NB4 (cell line): ENCODE data around the gene OSBPL9.

Source experiments
- MAX ChIP-seq: IDR thresholded peaks from 2 replicates; pipeline ENCODE4 v1.6.1; 2011; ENCODE audit warnings: low read depth, low read length
- MYC ChIP-seq: IDR thresholded peaks from 2 replicates; pipeline ENCODE4 v1.6.1; 2011; ENCODE audit warnings: low read depth, low read length
- POLR2A ChIP-seq: IDR thresholded peaks from 2 replicates; pipeline ENCODE4 v1.6.1; 2011; ENCODE audit warnings: mild to moderate bottlenecking; ENCODE audit not compliant: insufficient read length; ENCODE audit errors: extremely low read depth
- TF ChIP-seq, protein P1 (sequence below): IDR thresholded peaks from one replicate; pipeline ENCODE4 v1.5.1; 2012; ENCODE audit warnings: low read depth, low read length

DNA sequence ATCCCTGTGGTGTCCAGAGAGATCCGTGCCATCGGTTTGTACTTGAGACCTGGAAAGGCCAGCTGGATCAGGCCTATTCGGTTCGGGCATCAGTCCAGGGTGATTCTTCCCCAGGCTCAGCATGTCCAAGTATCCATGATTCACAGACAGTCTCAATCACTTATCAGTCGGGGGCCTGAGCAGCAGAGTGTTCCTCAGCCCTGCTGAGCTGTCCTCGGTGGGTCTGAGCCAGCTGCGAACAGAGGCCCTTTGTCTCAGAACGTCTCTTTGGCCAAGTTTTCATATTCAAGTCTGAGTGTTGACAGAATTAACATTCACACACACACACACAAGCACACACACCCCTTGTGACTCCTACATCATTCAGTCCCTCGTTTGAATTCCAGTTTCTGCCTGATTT is 33.4 kb upstream of the OSBPL9 start:
- TF ChIP-seq, protein P1, sequence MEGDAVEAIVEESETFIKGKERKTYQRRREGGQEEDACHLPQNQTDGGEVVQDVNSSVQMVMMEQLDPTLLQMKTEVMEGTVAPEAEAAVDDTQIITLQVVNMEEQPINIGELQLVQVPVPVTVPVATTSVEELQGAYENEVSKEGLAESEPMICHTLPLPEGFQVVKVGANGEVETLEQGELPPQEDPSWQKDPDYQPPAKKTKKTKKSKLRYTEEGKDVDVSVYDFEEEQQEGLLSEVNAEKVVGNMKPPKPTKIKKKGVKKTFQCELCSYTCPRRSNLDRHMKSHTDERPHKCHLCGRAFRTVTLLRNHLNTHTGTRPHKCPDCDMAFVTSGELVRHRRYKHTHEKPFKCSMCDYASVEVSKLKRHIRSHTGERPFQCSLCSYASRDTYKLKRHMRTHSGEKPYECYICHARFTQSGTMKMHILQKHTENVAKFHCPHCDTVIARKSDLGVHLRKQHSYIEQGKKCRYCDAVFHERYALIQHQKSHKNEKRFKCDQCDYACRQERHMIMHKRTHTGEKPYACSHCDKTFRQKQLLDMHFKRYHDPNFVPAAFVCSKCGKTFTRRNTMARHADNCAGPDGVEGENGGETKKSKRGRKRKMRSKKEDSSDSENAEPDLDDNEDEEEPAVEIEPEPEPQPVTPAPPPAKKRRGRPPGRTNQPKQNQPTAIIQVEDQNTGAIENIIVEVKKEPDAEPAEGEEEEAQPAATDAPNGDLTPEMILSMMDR, result no peak
- no peak for TF ChIP-seq MYC
- TF ChIP-seq MAX, result no peak
- no peak for TF ChIP-seq POLR2A
